ENCODE results near the gene RAB11FIP3. TPM values are rescaled to one million over a fixed set of nuclear protein-coding genes. Genes with fewer than 3 reads are reported as not detected.

RAB11FIP3 gene
- total RNA-seq, 1 experiment from 2014 or later, result 12.8 TPM

DNA sequence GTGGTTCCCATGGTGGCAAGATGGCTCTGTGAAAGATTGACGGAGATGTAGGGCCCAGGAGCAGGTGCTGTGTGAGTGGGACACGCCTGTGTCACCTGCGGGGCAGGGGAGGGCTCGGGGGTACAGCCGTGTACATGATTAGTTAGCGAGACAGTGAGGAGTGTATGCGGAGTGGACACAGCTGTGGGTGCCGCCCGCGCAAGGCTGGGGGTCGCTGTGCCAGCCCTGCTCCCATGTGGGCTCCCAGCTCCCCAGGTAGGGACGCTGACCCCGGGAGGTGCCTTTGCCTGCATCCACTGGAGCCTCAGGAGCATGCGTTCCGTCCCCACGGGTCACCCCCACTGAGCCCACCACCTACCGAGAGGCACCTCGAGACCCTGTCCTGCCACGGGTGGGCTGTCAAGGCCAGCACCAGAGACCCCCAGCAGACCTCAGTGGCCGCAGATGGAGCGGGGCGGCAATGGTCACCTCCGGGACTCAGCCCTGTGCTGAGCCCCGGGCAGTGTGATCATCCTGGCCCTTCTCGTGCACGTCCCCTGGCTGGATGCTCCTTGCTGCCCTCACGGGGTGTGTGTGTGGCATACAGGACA, 109.5 kb downstream of the RAB11FIP3 start (continued):
- TF ChIP-seq, protein P1, sequence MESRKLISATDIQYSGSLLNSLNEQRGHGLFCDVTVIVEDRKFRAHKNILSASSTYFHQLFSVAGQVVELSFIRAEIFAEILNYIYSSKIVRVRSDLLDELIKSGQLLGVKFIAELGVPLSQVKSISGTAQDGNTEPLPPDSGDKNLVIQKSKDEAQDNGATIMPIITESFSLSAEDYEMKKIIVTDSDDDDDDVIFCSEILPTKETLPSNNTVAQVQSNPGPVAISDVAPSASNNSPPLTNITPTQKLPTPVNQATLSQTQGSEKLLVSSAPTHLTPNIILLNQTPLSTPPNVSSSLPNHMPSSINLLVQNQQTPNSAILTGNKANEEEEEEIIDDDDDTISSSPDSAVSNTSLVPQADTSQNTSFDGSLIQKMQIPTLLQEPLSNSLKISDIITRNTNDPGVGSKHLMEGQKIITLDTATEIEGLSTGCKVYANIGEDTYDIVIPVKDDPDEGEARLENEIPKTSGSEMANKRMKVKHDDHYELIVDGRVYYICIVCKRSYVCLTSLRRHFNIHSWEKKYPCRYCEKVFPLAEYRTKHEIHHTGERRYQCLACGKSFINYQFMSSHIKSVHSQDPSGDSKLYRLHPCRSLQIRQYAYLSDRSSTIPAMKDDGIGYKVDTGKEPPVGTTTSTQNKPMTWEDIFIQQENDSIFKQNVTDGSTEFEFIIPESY (IDR thresholded peaks at IDR 0.05; ENCODE audit: extremely low read depth, insufficient replicate concordance, low read length), result no peak
- TF ChIP-seq, protein P2, sequence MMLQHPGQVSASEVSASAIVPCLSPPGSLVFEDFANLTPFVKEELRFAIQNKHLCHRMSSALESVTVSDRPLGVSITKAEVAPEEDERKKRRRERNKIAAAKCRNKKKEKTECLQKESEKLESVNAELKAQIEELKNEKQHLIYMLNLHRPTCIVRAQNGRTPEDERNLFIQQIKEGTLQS (IDR thresholded peaks at IDR 0.05), result no peak
- no peak for TF ChIP-seq EZH2phosphoT487 (IDR thresholded peaks at IDR 0.05; ENCODE audit: borderline replicate concordance)

DNA sequence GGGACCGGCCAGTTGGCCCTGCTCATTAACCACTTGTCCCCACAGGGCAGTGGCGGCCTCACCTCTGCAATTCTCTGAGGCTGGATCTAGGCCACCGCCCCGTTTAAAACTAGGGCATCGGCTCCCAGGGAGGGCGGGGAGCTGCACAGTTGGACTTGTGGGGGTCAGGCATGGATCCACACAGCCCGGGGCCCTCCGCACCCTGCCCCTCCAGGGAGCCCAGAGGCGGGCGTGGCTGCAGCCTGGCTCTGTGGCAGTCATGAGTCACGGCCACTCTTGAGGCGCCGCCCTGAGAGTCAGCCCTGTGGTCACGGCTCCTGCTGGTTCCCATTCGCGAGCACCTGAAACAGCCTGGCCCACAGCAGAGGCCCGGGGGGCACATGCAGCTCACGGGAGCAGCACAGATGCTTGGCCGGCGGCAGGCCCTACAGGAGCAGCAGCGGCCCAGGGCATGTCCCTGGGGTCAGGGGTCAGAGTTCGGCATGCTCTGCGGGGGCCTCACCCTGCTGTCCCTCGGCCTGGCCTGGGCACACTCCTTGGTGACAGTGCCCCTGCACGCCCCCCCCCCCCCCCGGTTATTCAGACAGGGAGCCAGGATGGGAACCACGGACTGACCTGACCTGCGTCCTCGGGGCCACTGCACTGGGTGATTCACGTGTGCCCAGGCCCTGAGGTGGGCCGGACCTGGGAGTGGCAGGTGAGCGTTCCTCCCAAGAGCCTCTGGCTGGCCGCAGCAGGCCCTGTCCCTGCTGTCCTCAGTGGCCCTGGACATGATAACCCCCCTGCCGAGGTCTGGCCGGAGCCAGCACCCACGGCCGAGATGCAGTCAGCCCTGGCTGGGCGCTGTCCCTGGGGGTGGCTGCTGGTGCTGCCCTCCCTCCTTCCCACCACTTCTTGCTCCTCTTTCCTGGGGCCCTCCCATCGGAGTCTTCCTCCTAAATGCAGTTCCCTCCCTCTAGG, 110.3 kb downstream of the RAB11FIP3 start:
- DNase-seq (ENCODE audit: low read depth, low spot score), result peak; percentile 54
- peak overlapping the region in 1 of 2 experiments; percentile 20; a peak in 1 of 4 replicates for H3K4me3 ChIP-seq (replicated peaks in 1 of 2; ENCODE audit: low read depth in 1 of 2, low read length in 2 of 2)
- no peak for TF ChIP-seq EZH2phosphoT487 (IDR thresholded peaks at IDR 0.05; ENCODE audit: borderline replicate concordance)
- TF ChIP-seq, protein P3, sequence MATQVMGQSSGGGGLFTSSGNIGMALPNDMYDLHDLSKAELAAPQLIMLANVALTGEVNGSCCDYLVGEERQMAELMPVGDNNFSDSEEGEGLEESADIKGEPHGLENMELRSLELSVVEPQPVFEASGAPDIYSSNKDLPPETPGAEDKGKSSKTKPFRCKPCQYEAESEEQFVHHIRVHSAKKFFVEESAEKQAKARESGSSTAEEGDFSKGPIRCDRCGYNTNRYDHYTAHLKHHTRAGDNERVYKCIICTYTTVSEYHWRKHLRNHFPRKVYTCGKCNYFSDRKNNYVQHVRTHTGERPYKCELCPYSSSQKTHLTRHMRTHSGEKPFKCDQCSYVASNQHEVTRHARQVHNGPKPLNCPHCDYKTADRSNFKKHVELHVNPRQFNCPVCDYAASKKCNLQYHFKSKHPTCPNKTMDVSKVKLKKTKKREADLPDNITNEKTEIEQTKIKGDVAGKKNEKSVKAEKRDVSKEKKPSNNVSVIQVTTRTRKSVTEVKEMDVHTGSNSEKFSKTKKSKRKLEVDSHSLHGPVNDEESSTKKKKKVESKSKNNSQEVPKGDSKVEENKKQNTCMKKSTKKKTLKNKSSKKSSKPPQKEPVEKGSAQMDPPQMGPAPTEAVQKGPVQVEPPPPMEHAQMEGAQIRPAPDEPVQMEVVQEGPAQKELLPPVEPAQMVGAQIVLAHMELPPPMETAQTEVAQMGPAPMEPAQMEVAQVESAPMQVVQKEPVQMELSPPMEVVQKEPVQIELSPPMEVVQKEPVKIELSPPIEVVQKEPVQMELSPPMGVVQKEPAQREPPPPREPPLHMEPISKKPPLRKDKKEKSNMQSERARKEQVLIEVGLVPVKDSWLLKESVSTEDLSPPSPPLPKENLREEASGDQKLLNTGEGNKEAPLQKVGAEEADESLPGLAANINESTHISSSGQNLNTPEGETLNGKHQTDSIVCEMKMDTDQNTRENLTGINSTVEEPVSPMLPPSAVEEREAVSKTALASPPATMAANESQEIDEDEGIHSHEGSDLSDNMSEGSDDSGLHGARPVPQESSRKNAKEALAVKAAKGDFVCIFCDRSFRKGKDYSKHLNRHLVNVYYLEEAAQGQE (IDR thresholded peaks at IDR 0.05; ENCODE audit: low read depth), result no peak
- TF ChIP-seq POLR2AphosphoS5 (IDR thresholded peaks at IDR 0.05; ENCODE audit: low read depth, low read length), result no peak
- no peak for TF ChIP-seq ELF1 (IDR thresholded peaks at IDR 0.05; ENCODE audit: borderline replicate concordance, low read depth)
- TF ChIP-seq SP1 (IDR thresholded peaks at IDR 0.05; ENCODE audit: low read depth), result peak; percentile 59; the same call in 1 of the 2 replicates
- no peak for TF ChIP-seq ZFX (IDR thresholded peaks at IDR 0.05)
- TF ChIP-seq, protein P4, sequence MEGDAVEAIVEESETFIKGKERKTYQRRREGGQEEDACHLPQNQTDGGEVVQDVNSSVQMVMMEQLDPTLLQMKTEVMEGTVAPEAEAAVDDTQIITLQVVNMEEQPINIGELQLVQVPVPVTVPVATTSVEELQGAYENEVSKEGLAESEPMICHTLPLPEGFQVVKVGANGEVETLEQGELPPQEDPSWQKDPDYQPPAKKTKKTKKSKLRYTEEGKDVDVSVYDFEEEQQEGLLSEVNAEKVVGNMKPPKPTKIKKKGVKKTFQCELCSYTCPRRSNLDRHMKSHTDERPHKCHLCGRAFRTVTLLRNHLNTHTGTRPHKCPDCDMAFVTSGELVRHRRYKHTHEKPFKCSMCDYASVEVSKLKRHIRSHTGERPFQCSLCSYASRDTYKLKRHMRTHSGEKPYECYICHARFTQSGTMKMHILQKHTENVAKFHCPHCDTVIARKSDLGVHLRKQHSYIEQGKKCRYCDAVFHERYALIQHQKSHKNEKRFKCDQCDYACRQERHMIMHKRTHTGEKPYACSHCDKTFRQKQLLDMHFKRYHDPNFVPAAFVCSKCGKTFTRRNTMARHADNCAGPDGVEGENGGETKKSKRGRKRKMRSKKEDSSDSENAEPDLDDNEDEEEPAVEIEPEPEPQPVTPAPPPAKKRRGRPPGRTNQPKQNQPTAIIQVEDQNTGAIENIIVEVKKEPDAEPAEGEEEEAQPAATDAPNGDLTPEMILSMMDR (IDR thresholded peaks at IDR 0.05 in 2 of 3, conservative IDR thresholded peaks at IDR 0.05 in 1 of 3; ENCODE audit: borderline replicate concordance in 1 of 3, insufficient read depth in 1 of 3, low read depth in 2 of 3, low read length in 2 of 3), result no peak
- no peak for TF ChIP-seq EZH2 (IDR thresholded peaks at IDR 0.05)
- no peak for TF ChIP-seq YY1 (IDR thresholded peaks at IDR 0.05; ENCODE audit: extremely low read depth, insufficient replicate concordance, low read depth, low read length)
- TF ChIP-seq, protein P5, sequence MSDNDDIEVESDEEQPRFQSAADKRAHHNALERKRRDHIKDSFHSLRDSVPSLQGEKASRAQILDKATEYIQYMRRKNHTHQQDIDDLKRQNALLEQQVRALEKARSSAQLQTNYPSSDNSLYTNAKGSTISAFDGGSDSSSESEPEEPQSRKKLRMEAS (IDR thresholded peaks at IDR 0.05), result peak; percentile 66; the same call in 1 of the 2 replicates
- no peak for TF ChIP-seq ZNF274 (IDR thresholded peaks at IDR 0.05; ENCODE audit: low read depth, low read length)

More for the DNA sequence above, 110.3 kb downstream of the RAB11FIP3 start:
- H3K4me1 ChIP-seq (ENCODE audit: control insufficient read depth in 1 of 2, insufficient read depth in 2 of 2, low read length in 2 of 2), result peaks cover 16 to 34% of the 10 kb centered on the region in 2 experiments
- H3K36me3 ChIP-seq (ENCODE audit: control insufficient read depth in 1 of 2, insufficient read depth in 2 of 2, low read length in 2 of 2), result no peaks in the 10 kb centered on the region
- H3K9me3 ChIP-seq (ENCODE audit: control insufficient read depth in 1 of 2, insufficient read depth in 1 of 2, low read depth in 1 of 2, low read length in 2 of 2), result no peaks in the 10 kb centered on the region
- no TSS peak for BruUV-seq (replicated peaks)
- ChIA-PET CTCF (no interaction called here), POLR2A (no interaction called here), RAD21 (ENCODE audit: low non-redundant PET in 1 of 2, low total read pairs in 2 of 2, uncharacterized antibody in 2 of 2, unreplicated experiment in 2 of 2) (no interaction called here)
- no peaks in the 10 kb centered on the region for H3K27me3 ChIP-seq (ENCODE audit: insufficient read depth, low read length)
- peak overlapping the region; percentile 64 for H3K27ac ChIP-seq (ENCODE audit: low read depth, low read length)
- intact Hi-C loops (cut with micrococcal nuclease), result no loop called here
- peaks cover 86% of the 10 kb centered on the region for H3K79me2 ChIP-seq (ENCODE audit: insufficient read depth, low read length)
- peak overlapping the region; percentile 50; the same call in 1 of the 2 replicates for H3K9ac ChIP-seq (ENCODE audit: low read length)
- ATAC-seq, result peak; percentile 94
- no peak overlapping the region for H2AFZ ChIP-seq (ENCODE audit: low read depth, low read length, poor library complexity, severe bottlenecking)
- H4K20me1 ChIP-seq (ENCODE audit: insufficient read depth), result no peaks in the 10 kb centered on the region
- H3K4me2 ChIP-seq (ENCODE audit: low read length), result peak overlapping the region; percentile 69
- H3K9me2 ChIP-seq (ENCODE audit: insufficient read depth), result no peaks in the 10 kb centered on the region
